ENCODE measurements around the gene NKAIN2.

Gene NKAIN2

GRCh38 chr6:123841067-123841896, 37.6 kb downstream of the NKAIN2 start (continued):
- TF ChIP-seq, protein P1, sequence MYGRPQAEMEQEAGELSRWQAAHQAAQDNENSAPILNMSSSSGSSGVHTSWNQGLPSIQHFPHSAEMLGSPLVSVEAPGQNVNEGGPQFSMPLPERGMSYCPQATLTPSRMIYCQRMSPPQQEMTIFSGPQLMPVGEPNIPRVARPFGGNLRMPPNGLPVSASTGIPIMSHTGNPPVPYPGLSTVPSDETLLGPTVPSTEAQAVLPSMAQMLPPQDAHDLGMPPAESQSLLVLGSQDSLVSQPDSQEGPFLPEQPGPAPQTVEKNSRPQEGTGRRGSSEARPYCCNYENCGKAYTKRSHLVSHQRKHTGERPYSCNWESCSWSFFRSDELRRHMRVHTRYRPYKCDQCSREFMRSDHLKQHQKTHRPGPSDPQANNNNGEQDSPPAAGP (tag by site-specific recombination; IDR thresholded peaks at IDR 0.05): 0 out of 2 replicates have a peak, but pooled peaks have one; percentile 46
- TF ChIP-seq ZNF623 (tag by site-specific recombination; IDR thresholded peaks at IDR 0.05) (no peak), ZBTB8A (tag by site-specific recombination; IDR thresholded peaks at IDR 0.05) (peak; percentile 83), ZNF239 (tag by site-specific recombination; IDR thresholded peaks at IDR 0.05) (no peak), ZNF837 (tag by site-specific recombination; IDR thresholded peaks at IDR 0.05) (no peak), ZNF548 (tag by site-specific recombination; IDR thresholded peaks at IDR 0.05) (no peak), ZNF146 (tag by site-specific recombination; IDR thresholded peaks at IDR 0.05) (no peak), ZNF48 (tag by site-specific recombination; IDR thresholded peaks at IDR 0.05) (no peak), ZNF114 (tag by site-specific recombination; IDR thresholded peaks at IDR 0.05) (no peak), ZNF138 (tag by site-specific recombination; IDR thresholded peaks at IDR 0.05; ENCODE audit: borderline replicate concordance) (0 out of 2 replicates have a peak, but pooled peaks have one; percentile 7), MEIS1 (CRISPR knock-in tag; IDR thresholded peaks at IDR 0.05; ENCODE audit: borderline replicate concordance) (peak; percentile 41; the same call in 1 of the 2 replicates), ZNF335 (tag by site-specific recombination; conservative IDR thresholded peaks at IDR 0.05) (no peak), HOXD13 (CRISPR knock-in tag; IDR thresholded peaks at IDR 0.05; ENCODE audit: borderline replicate concordance) (no peak), ZNF354C (tag by site-specific recombination; IDR thresholded peaks at IDR 0.05; ENCODE audit: borderline replicate concordance, low read depth) (no peak), ZNF585B (tag by site-specific recombination; IDR thresholded peaks at IDR 0.05) (no peak), ZNF292 (tag by site-specific recombination; IDR thresholded peaks at IDR 0.05; ENCODE audit: borderline replicate concordance, low read depth) (no peak), ZBTB21 (tag by site-specific recombination; IDR thresholded peaks at IDR 0.05) (peak; percentile 36; the same call in 1 of the 2 replicates), ZNF600 (tag by site-specific recombination; IDR thresholded peaks at IDR 0.05) (peak; percentile 41), ZNF311 (tag by site-specific recombination; IDR thresholded peaks at IDR 0.05; ENCODE audit: borderline replicate concordance) (no peak), SCRT1 (tag by site-specific recombination; IDR thresholded peaks at IDR 0.05; ENCODE audit: borderline replicate concordance) (peak; percentile 46; the same call in 1 of the 2 replicates), BCL6B (tag by site-specific recombination; IDR thresholded peaks at IDR 0.05) (peak; percentile 94), ZNF830 (tag by site-specific recombination; IDR thresholded peaks at IDR 0.05; ENCODE audit: low read depth) (peak; percentile 34; the same call in 1 of the 2 replicates)
- TF ChIP-seq, protein P2, sequence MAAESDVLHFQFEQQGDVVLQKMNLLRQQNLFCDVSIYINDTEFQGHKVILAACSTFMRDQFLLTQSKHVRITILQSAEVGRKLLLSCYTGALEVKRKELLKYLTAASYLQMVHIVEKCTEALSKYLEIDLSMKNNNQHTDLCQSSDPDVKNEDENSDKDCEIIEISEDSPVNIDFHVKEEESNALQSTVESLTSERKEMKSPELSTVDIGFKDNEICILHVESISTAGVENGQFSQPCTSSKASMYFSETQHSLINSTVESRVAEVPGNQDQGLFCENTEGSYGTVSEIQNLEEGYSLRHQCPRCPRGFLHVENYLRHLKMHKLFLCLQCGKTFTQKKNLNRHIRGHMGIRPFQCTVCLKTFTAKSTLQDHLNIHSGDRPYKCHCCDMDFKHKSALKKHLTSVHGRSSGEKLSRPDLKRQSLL (tag by site-specific recombination; IDR thresholded peaks at IDR 0.05): 0 out of 2 replicates have a peak, but pooled peaks have one; percentile 50
- TF ChIP-seq, protein P3, sequence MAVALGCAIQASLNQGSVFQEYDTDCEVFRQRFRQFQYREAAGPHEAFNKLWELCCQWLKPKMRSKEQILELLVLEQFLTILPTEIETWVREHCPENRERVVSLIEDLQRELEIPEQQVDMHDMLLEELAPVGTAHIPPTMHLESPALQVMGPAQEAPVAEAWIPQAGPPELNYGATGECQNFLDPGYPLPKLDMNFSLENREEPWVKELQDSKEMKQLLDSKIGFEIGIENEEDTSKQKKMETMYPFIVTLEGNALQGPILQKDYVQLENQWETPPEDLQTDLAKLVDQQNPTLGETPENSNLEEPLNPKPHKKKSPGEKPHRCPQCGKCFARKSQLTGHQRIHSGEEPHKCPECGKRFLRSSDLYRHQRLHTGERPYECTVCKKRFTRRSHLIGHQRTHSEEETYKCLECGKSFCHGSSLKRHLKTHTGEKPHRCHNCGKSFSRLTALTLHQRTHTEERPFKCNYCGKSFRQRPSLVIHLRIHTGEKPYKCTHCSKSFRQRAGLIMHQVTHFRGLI (tag by site-specific recombination; IDR thresholded peaks at IDR 0.05): peak; percentile 32; the same call in 1 of the 2 replicates
- TF ChIP-seq, protein P4, sequence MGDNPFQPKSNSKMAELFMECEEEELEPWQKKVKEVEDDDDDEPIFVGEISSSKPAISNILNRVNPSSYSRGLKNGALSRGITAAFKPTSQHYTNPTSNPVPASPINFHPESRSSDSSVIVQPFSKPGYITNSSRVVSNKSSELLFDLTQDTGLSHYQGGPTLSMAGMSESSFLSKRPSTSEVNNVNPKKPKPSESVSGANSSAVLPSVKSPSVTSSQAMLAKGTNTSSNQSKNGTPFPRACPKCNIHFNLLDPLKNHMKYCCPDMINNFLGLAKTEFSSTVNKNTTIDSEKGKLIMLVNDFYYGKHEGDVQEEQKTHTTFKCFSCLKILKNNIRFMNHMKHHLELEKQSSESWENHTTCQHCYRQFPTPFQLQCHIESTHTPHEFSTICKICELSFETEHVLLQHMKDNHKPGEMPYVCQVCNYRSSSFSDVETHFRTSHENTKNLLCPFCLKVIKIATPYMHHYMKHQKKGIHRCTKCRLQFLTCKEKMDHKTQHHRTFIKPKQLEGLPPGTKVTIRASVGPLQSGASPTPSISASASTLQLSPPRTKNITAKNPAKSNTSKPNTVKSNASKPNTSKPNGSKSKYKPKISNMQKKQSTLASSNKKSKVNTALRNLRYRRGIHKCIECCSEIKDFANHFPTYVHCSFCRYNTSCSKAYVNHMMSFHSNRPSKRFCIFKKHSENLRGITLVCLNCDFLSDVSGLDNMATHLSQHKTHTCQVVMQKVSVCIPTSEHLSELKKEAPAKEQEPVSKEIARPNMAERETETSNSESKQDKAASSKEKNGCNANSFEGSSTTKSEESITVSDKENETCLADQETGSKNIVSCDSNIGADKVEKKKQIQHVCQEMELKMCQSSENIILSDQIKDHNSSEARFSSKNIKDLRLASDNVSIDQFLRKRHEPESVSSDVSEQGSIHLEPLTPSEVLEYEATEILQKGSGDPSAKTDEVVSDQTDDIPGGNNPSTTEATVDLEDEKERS (tag by site-specific recombination; IDR thresholded peaks at IDR 0.05): no peak
- TF ChIP-seq, protein P5, sequence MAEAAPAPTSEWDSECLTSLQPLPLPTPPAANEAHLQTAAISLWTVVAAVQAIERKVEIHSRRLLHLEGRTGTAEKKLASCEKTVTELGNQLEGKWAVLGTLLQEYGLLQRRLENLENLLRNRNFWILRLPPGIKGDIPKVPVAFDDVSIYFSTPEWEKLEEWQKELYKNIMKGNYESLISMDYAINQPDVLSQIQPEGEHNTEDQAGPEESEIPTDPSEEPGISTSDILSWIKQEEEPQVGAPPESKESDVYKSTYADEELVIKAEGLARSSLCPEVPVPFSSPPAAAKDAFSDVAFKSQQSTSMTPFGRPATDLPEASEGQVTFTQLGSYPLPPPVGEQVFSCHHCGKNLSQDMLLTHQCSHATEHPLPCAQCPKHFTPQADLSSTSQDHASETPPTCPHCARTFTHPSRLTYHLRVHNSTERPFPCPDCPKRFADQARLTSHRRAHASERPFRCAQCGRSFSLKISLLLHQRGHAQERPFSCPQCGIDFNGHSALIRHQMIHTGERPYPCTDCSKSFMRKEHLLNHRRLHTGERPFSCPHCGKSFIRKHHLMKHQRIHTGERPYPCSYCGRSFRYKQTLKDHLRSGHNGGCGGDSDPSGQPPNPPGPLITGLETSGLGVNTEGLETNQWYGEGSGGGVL (tag by site-specific recombination; IDR thresholded peaks at IDR 0.05): peak; percentile 41
- TF ChIP-seq, protein P6, sequence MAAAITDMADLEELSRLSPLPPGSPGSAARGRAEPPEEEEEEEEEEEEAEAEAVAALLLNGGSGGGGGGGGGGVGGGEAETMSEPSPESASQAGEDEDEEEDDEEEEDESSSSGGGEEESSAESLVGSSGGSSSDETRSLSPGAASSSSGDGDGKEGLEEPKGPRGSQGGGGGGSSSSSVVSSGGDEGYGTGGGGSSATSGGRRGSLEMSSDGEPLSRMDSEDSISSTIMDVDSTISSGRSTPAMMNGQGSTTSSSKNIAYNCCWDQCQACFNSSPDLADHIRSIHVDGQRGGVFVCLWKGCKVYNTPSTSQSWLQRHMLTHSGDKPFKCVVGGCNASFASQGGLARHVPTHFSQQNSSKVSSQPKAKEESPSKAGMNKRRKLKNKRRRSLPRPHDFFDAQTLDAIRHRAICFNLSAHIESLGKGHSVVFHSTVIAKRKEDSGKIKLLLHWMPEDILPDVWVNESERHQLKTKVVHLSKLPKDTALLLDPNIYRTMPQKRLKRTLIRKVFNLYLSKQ (tag by site-specific recombination; IDR thresholded peaks at IDR 0.05; ENCODE audit: borderline replicate concordance): no peak
